ENCODE data around the gene ODAM.
A peak's percentile ranks its signal among the peaks of the same experiment; 100 is the strongest.

DNA sequence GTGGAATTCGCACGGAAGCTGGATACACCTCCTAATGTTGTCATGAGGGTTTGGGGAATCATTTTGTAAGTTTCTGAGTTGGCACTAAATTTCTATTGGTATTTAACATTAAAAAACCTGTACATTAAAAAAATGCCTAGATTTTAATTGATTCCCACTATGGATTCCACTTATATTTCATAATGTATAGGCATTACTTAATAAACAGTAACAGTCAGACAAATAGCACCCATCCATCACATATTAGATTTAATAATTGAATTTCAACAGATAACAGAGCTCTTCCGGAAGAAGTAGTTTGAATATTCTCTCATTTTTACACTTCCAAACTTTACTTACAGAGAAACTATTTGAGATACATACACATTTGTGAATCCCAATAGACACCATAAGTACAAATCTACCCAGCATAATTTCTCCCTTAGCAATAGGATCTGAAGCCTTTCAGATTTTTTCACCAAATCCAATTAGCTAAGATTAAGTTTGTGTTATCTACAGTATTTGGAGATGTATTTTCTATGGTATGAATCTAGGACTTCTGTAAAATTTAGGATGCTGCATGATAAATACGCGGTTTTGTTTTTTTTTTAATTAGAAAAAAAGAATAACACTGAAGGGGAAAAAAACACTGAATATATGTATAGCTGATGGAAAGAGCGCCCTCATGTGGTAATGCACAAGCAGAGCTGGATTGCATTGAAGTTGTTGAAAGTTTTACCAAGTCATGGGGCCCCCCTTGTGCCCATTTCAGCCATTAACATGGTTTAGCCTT lies 12.2 kb upstream of the ODAM start:
- TF ChIP-seq, protein P1, sequence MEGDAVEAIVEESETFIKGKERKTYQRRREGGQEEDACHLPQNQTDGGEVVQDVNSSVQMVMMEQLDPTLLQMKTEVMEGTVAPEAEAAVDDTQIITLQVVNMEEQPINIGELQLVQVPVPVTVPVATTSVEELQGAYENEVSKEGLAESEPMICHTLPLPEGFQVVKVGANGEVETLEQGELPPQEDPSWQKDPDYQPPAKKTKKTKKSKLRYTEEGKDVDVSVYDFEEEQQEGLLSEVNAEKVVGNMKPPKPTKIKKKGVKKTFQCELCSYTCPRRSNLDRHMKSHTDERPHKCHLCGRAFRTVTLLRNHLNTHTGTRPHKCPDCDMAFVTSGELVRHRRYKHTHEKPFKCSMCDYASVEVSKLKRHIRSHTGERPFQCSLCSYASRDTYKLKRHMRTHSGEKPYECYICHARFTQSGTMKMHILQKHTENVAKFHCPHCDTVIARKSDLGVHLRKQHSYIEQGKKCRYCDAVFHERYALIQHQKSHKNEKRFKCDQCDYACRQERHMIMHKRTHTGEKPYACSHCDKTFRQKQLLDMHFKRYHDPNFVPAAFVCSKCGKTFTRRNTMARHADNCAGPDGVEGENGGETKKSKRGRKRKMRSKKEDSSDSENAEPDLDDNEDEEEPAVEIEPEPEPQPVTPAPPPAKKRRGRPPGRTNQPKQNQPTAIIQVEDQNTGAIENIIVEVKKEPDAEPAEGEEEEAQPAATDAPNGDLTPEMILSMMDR (IDR thresholded peaks at IDR 0.05): peak; percentile 28 to 70 (median 51)
- TF ChIP-seq POLR2A (IDR thresholded peaks at IDR 0.05): no peak

All from body of pancreas (tissue), 4 donors.